ENCODE measurements around the gene ITGB6.

- TF ChIP-seq CTCF (IDR thresholded peaks at IDR 0.05) (no peak), POLR2A (IDR thresholded peaks at IDR 0.05) (no peak), POLR2AphosphoS5 (IDR thresholded peaks at IDR 0.05) (no peak)
Observed at GRCh38 chr2:160076914-160077313, 123.2 kb downstream of the ITGB6 start.

Data from sigmoid colon (tissue), 4 donors.